DOHH2 (cell line): ENCODE results near the gene ZNHIT6.
"Not testable (repeated sequence)": the region's sequence is repeated elsewhere in the genome, so short reads cannot be mapped to it uniquely, and the experiment has no call there.

Experiments used
- H3F3A ChIP-seq: fragments of 200-600 bp; sonication (generic), shearing (Covaris generic); 2 replicates; pipeline ENCODE4 v1.6.0; 2016; ENCODE audit warnings: antibody characterized with exemption, mild to moderate bottlenecking; ENCODE audit not compliant: control insufficient read depth, insufficient read depth
- H3K27ac ChIP-seq: fragments of 200-600 bp; sonication (generic); 2 replicates; pipeline ENCODE4 v1.5.1; 2014; ENCODE audit warnings: low read depth, mild to moderate bottlenecking, low read length, moderate library complexity
- H3K27me3 ChIP-seq: fragments of 200-600 bp; sonication (generic); 2 replicates; pipeline ENCODE4 v1.6.1; 2014; ENCODE audit warnings: mild to moderate bottlenecking, low read length, mixed read lengths; ENCODE audit not compliant: control insufficient read depth
- H3K36me3 ChIP-seq: fragments of 200-600 bp; sonication (generic); 2 replicates; pipeline ENCODE4 v1.6.1; 2014; ENCODE audit warnings: mild to moderate bottlenecking, low read length, moderate library complexity, mixed read lengths; ENCODE audit not compliant: control insufficient read depth
- H3K4me1 ChIP-seq: fragments of 200-600 bp; sonication (generic); 2 replicates; pipeline ENCODE4 v1.6.1; 2014; ENCODE audit warnings: mild to moderate bottlenecking, low read length, mixed read lengths; ENCODE audit not compliant: control insufficient read depth
- H3K4me2 ChIP-seq: fragments of 200-600 bp; sonication (generic); 2 replicates; pipeline ENCODE4 v1.6.0; 2014; ENCODE audit warnings: mild to moderate bottlenecking, low read length, moderate library complexity
- H3K4me3 ChIP-seq: fragments of 200-600 bp; sonication (generic); 2 replicates; pipeline ENCODE4 v1.5.1; 2014; ENCODE audit warnings: mild to moderate bottlenecking, low read length, mixed read lengths
- H3K79me2 ChIP-seq: fragments of 200-600 bp; sonication (generic); 2 replicates; pipeline ENCODE4 v1.6.1; 2014; ENCODE audit warnings: mild to moderate bottlenecking, low read length, mixed read lengths; ENCODE audit not compliant: control insufficient read depth
- H3K9me2 ChIP-seq: fragments of 200-600 bp; sonication (generic); replicated peaks from 2 replicates; pipeline ENCODE4 v1.6.1; 2014; ENCODE audit warnings: mild to moderate bottlenecking, low read length, mixed read lengths; ENCODE audit not compliant: control insufficient read depth
- H3K9me3 ChIP-seq: fragments of 200-600 bp; sonication (generic); 2 replicates; pipeline ENCODE4 v1.6.1; 2014; ENCODE audit warnings: antibody characterized with exemption, low read length, mixed read lengths; ENCODE audit not compliant: control insufficient read depth, insufficient read depth
- H4K20me1 ChIP-seq: fragments of 200-600 bp; sonication (generic); 2 replicates; pipeline ENCODE4 v1.6.0; 2014; ENCODE audit warnings: low read depth, mild to moderate bottlenecking, antibody characterized with exemption, low read length, moderate library complexity; ENCODE audit not compliant: control insufficient read depth, insufficient read depth
- CTCF ChIP-seq: fragments of 200-600 bp; sonication (generic); IDR thresholded peaks from one replicate; pipeline ENCODE4 v1.5.1; 2014; ENCODE audit warnings: antibody characterized with exemption, mild to moderate bottlenecking, low read depth, low read length; ENCODE audit not compliant: poor library complexity, severe bottlenecking
- EZH2phosphoT487 ChIP-seq: fragments of 200-600 bp; sonication (generic); IDR thresholded peaks from 2 replicates; pipeline ENCODE4 v1.6.1; 2017; ENCODE audit warnings: borderline replicate concordance, mild to moderate bottlenecking, antibody characterized with exemption, low read length, moderate library complexity, mixed read lengths

Gene ZNHIT6

GRCh38 chr1:85746777-85747176 lies 38.5 kb upstream of the ZNHIT6 start:
- Histone ChIP-seq H4K20me1 (no peaks in the 10 kb centered on the region), H3K27ac (no peak overlapping the region), H3K9me2 (no peaks in the 10 kb centered on the region), H3K4me1 (no peaks in the 10 kb centered on the region), H3K9me3 (no peaks in the 10 kb centered on the region), H3F3A (no peaks in the 10 kb centered on the region), H3K4me2 (no peak overlapping the region), H3K36me3 (no peaks in the 10 kb centered on the region), H3K27me3 (no peaks in the 10 kb centered on the region), H3K79me2 (no peaks in the 10 kb centered on the region), H3K4me3 (no peak overlapping the region)
- TF ChIP-seq CTCF (no peak), EZH2phosphoT487 (no peak)

GRCh38 chr1:85743814-85744213 lies 35.6 kb upstream of the ZNHIT6 start:
- H3K9me3 ChIP-seq: no peaks in the 10 kb centered on the region
- H3K4me3 ChIP-seq: no peak overlapping the region
- H3K4me1 ChIP-seq: no peaks in the 10 kb centered on the region
- H3K9me2 ChIP-seq: no peaks in the 10 kb centered on the region
- H3K36me3 ChIP-seq: no peaks in the 10 kb centered on the region
- no peaks in the 10 kb centered on the region for H4K20me1 ChIP-seq
- H3K79me2 ChIP-seq: no peaks in the 10 kb centered on the region
- H3K4me2 ChIP-seq: no peak overlapping the region
- TF ChIP-seq CTCF (no peak), EZH2phosphoT487 (no peak)
- no peaks in the 10 kb centered on the region for H3K27me3 ChIP-seq
- H3K27ac ChIP-seq: no peak overlapping the region
- no peaks in the 10 kb centered on the region for H3F3A ChIP-seq

GRCh38 chr1:85734931-85735330 lies 26.7 kb upstream of the ZNHIT6 start:
- no peaks in the 10 kb centered on the region for H3K4me1 ChIP-seq
- H3K9me3 ChIP-seq: no peaks in the 10 kb centered on the region
- H3K4me3 ChIP-seq: no peak overlapping the region
- H3F3A ChIP-seq: no peaks in the 10 kb centered on the region
- no peaks in the 10 kb centered on the region for H3K9me2 ChIP-seq
- H4K20me1 ChIP-seq: no peaks in the 10 kb centered on the region
- no peak overlapping the region for H3K27ac ChIP-seq
- H3K79me2 ChIP-seq: no peaks in the 10 kb centered on the region
- no peak for TF ChIP-seq EZH2phosphoT487
- no peak for TF ChIP-seq CTCF
- no peak overlapping the region for H3K4me2 ChIP-seq
- no peaks in the 10 kb centered on the region for H3K36me3 ChIP-seq
- H3K27me3 ChIP-seq: peaks cover 3% of the 10 kb centered on the region; the same call in 1 of the 2 replicates

- Histone ChIP-seq H3K27me3 (no peaks in the 10 kb centered on the region), H3K4me3 (no peak overlapping the region), H3F3A (no peaks in the 10 kb centered on the region), H3K4me2 (no peak overlapping the region), H3K27ac (no peak overlapping the region), H3K36me3 (no peaks in the 10 kb centered on the region), H3K4me1 (no peaks in the 10 kb centered on the region), H3K9me3 (peaks cover 5% of the 10 kb centered on the region; the same call in 1 of the 2 replicates), H3K9me2 (no peaks in the 10 kb centered on the region), H3K79me2 (no peaks in the 10 kb centered on the region), H4K20me1 (no peaks in the 10 kb centered on the region)
- TF ChIP-seq EZH2phosphoT487 (no peak), CTCF (no peak)
These were observed 10.6 kb upstream of the ZNHIT6 start for GRCh38 chr1:85718678-85719340.

- H3K4me1 ChIP-seq, H3K4me2 ChIP-seq, H3K27ac ChIP-seq, H4K20me1 ChIP-seq, H3F3A ChIP-seq, H3K9me2 ChIP-seq, H3K27me3 ChIP-seq, H3K79me2 ChIP-seq, H3K36me3 ChIP-seq, H3K4me3 ChIP-seq, H3K9me3 ChIP-seq: not testable (repeated sequence)
These were observed 6.3 kb upstream of the ZNHIT6 start for GRCh38 chr1:85714418-85715114.
